GM18909 (cell line): ENCODE measurements around the gene CSF2RB.
"Not testable (repeated sequence)": the region's sequence is repeated elsewhere in the genome, so short reads cannot be mapped to it uniquely, and the experiment has no call there.

ENCODE experiments used
- ATAC-seq: cut with Tn5 transposase; IDR thresholded peaks from one replicate; pipeline ENCODE4 v1.9.1; 2021; ENCODE audit warnings: mild to moderate bottlenecking; ENCODE audit not compliant: unreplicated experiment, poor library complexity

Gene CSF2RB

GRCh38 chr22:36961626-36962025 lies 48.2 kb downstream of the CSF2RB start:
- ATAC-seq = no peak

- no peak for ATAC-seq
Observed at GRCh38 chr22:36963302-36963701, 49.9 kb downstream of the CSF2RB start.

- no peak for ATAC-seq
Observed at GRCh38 chr22:36964106-36964505, 50.7 kb downstream of the CSF2RB start.

DNA sequence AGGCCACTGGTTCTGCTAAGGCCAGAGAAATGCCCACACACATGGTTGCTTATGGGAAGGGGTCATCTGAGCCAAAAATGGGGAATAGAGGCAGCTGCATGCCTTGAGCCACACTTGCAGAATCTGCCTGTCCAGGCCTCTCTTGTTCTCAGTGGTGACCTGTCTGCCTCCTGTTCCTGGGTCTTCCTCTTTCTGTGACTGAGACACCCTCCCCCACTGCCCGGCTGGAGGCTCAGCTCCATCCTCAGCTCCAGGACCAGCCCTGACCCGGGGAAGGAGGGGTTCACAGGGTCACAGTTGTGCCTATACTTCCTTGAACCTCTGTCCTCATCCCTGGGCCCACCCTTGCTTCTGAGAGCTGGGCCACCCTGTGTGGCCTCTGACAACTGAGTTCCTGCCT lies 52.3 kb downstream of the CSF2RB start:
- ATAC-seq = no peak

GRCh38 chr22:36966851-36967540 lies 53.6 kb downstream of the CSF2RB start:
- ATAC-seq = no peak

GRCh38 chr22:36968249-36968964 lies 55.0 kb downstream of the CSF2RB start:
- no peak for ATAC-seq

DNA sequence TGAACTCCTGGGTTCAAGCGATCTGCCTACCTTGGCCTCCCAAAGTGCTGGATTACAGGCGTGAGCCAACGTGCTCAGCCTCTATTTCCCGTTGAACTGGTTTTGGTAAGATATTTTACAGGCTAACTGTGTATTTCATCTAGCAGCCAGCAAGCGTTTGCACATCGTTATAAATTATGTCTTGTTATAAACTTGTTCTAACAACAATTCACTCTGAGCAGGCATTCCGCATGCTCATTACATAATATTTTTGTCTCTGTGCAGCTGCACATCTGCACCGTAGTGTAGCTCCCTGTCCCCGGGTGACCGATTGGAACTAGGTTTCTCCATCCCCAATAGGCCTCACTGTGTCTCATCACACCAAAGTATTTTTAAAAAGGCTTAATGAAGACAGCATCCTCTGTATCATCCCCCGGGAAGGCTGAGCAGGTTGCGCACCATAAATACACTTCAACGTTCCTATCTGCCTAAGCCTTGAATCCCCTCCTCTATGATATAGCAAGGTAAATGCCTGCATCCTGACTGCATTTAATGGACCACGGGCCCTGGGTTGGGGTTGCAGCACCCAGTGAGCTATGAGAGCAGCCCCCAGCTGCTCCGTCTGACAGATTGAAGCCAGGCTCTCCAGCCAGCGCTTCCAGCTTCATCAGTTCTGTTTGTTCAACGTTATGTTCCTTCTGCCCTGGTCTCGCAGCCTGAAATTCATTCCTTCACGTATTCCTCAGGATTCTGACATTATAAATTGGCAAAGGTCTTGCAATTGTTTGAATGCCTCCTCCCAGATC lies 58.1 kb downstream of the CSF2RB start:
- ATAC-seq = no peak

- no peak for ATAC-seq
Observed at GRCh38 chr22:36976606-36977005, 63.2 kb downstream of the CSF2RB start.

DNA sequence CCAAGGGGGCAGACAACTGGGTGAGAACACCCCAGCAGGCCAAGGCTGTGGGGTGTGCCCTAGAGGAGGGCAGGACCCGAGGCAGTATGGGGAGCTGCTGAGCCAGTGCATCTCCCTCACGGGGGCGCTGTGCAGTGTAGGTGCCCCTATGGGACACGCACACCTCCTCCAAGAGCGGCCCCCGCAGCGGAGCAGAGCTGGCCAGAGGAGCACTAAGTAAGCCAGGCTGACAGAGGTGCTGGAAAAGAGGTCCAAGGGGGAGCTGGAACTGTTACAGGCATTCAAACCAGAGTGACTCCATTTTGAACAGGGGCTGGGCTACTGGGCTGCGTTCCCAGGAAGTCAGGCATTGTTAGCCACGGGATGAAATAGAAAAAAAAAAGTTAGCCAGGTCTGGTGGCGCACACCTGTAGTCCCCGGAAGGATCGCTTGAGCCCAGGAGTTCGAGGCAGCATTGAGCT lies 64.0 kb downstream of the CSF2RB start:
- ATAC-seq = no peak

DNA sequence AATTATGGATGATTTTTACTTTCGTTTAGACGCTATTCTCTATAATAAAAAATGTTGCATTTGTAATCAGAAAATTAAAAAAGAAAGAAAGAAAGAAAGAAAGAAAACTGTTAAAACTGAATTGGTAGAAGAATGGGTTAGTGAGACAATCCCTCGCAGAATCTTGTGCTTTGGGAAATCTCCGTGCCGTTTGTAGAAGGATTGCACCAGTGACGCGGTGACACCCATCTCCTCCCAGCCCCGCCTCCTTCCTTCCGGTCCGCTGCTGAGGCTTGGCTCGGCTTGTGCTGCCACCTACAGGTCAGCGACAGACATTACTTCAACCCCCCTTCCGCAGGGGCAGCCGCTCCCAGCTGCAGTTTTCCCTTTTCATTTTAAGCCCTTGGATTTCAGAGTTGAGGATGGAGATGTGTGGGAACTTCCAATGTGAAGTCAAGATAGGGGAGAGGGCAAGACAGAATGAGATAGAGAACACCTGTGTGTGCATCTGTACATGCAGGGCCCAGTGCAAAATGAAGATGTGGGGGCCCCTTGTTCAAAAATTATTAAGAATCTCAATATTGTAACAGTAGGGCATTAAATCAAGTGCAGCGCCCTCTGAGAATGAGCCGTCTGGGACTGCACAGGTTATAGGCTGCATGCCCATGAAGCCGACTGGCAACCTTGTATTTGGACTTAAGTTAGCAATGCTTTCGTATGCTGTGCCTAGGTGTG lies 64.7 kb downstream of the CSF2RB start:
- ATAC-seq = peak; percentile 50

DNA sequence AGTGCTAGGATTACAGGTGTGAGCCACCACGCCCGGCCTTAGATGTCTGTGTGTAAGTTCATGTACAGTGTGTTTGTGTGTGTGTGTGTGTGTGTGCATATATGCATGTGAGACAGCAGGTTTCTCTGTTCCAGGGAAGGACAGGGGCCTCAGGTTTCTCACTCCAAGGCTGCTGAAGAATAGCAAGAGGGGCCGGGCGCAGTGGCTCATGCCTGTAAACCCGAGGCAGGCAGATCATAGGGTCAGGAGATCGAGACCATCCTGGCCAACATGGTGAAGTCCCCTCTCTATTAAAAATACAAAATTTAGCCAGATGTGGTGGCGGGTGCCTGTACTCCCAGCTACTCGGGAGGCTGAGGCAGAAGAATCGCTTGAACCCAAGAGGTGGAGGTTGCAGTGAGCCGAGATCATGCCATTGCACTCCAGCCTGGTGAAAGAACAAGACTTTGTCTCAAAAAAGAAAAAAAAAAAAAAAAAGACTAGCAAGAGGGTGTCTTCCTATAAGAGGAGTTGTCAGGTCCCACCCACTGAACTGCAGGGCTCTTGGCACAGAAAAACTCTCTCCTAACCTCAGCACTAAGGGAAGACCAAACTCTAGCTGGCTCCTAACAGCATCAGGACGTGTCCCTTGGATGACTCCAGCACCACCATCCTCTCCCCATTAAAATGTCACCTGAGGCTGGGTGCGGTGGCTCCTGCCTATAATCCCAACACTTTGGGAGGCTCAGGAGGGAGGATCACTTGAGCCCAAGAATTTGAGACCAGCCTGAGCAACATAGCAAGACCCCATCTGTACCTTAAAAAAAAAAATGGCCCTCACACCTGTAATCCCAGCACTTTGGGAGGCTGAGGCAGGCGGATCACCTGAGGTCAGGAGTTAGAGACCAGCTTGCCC lies 65.8 kb downstream of the CSF2RB start:
- ATAC-seq = no peak

GRCh38 chr22:36981247-36981775 lies 67.9 kb downstream of the CSF2RB start:
- ATAC-seq = no peak

GRCh38 chr22:36982136-36982535 lies 68.7 kb downstream of the CSF2RB start:
- no peak for ATAC-seq

GRCh38 chr22:36985211-36985889 lies 71.9 kb downstream of the CSF2RB start:
- ATAC-seq = no peak

DNA sequence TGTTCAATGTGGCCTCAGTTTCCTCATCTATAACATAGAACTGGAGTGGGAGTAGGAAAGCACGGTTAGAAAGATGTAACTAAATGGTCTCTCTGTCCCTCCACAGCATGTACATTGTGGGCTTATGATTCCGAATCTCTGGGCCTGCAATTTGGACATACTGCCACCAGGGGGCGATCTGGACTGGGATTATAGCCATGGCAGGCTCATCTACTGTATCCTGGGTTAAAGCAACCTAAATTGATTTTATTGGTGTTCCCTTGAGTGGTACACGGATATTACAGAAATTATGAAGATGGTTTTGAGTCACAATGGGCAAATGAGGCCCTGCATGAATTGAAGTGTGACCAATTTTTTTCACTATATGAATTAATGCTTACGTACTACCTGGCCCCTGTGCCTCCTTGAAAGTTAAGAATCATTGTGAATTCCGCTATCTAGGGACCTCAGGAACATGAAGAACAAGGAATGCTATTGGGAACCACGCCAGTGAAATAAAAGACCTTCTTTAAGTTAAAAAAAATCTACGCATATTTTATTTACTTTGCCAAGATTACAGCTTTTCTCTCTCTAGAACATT lies 72.9 kb downstream of the CSF2RB start:
- ATAC-seq = no peak

- no peak for ATAC-seq
Observed at GRCh38 chr22:36988075-36988832, 74.8 kb downstream of the CSF2RB start.

GRCh38 chr22:36989012-36989411 lies 75.6 kb downstream of the CSF2RB start:
- ATAC-seq = not testable (repeated sequence)
